ENCODE results near the gene CCDC183. TPM values are rescaled to one million over a fixed set of nuclear protein-coding genes. Genes with fewer than 3 reads are reported as not detected.

Gene CCDC183
- total and polyA plus RNA-seq, 10 of the 15 experiments (the other 5 are each of a cell fraction or from before 2014, with no cell fraction given) = 0.04 to 1.2 (median 0.55) TPM; not detected in 5

GRCh38 chr9:136750526-136750925 is 45.6 kb upstream of the CCDC183 start:
- DNase-seq (ENCODE audit: low read depth, low spot score) (no peak), FAIRE-seq (peak; percentile 52), ATAC-seq (peak; percentile 60)
- ChIA-PET POLR2A (no interaction called here), CTCF (interaction anchor here (0.8 to 1.1 kb wide), 2 partner anchors 9 to 16 kb away, joined by 3 to 7 read pairs; no protein-coding TSS in a partner anchor), SMC1A (ENCODE audit: uncharacterized antibody, unreplicated experiment) (interaction anchor here (1.1 kb wide), 1 partner anchor 15 kb away, joined by 3 read pairs; no protein-coding TSS in a partner anchor), RAD21 (ENCODE audit: unreplicated experiment) (no interaction called here)
- intact Hi-C loops (cut with micrococcal nuclease; ENCODE audit: unreplicated experiment) (no loop called here), in situ Hi-C loops (cut with MboI) (no loop called here)
- H3K27ac ChIP-seq (ENCODE audit: control insufficient read depth, insufficient read depth) = no peak overlapping the region
- H3K36me3 ChIP-seq (ENCODE audit: control insufficient read depth in 2 of 2, insufficient read depth in 2 of 2, low read length in 1 of 2) = no peaks in the 10 kb centered on the region
- H3K9me3 ChIP-seq (replicated peaks; ENCODE audit: control insufficient read depth, insufficient read depth, low read length) = peaks cover 25% of the 10 kb centered on the region
- H3K9ac ChIP-seq (ENCODE audit: control insufficient read depth, insufficient read depth, low read length) = no peak overlapping the region
- peaks cover 0 to 2% of the 10 kb centered on the region in 2 experiments; a peak in 1 of 4 replicates for H3K27me3 ChIP-seq (replicated peaks in 1 of 2; ENCODE audit: control insufficient read depth in 2 of 2, insufficient read depth in 2 of 2, low read length in 1 of 2)
- no peak for TF ChIP-seq NFYA (IDR thresholded peaks at IDR 0.05; ENCODE audit: borderline replicate concordance, low read depth, low read length)
- no peak for TF ChIP-seq JUND (IDR thresholded peaks at IDR 0.05; ENCODE audit: low read depth, low read length)
- peak; percentile 19 to 41; a peak in 1 of 4 replicates for TF ChIP-seq IKZF2 (IDR thresholded peaks at IDR 0.05)
- TF ChIP-seq JUNB (IDR thresholded peaks at IDR 0.05) = peak; percentile 58
- no peak for TF ChIP-seq HDGF (IDR thresholded peaks at IDR 0.05)
- TF ChIP-seq RUNX3 (IDR thresholded peaks at IDR 0.05; ENCODE audit: low read length) = peak; percentile 67
- TF ChIP-seq BCL11A (IDR thresholded peaks at IDR 0.05; ENCODE audit: low read depth, low read length) = 0 out of 2 replicates have a peak, but pooled peaks have one; percentile 20
- TF ChIP-seq, protein P1, sequence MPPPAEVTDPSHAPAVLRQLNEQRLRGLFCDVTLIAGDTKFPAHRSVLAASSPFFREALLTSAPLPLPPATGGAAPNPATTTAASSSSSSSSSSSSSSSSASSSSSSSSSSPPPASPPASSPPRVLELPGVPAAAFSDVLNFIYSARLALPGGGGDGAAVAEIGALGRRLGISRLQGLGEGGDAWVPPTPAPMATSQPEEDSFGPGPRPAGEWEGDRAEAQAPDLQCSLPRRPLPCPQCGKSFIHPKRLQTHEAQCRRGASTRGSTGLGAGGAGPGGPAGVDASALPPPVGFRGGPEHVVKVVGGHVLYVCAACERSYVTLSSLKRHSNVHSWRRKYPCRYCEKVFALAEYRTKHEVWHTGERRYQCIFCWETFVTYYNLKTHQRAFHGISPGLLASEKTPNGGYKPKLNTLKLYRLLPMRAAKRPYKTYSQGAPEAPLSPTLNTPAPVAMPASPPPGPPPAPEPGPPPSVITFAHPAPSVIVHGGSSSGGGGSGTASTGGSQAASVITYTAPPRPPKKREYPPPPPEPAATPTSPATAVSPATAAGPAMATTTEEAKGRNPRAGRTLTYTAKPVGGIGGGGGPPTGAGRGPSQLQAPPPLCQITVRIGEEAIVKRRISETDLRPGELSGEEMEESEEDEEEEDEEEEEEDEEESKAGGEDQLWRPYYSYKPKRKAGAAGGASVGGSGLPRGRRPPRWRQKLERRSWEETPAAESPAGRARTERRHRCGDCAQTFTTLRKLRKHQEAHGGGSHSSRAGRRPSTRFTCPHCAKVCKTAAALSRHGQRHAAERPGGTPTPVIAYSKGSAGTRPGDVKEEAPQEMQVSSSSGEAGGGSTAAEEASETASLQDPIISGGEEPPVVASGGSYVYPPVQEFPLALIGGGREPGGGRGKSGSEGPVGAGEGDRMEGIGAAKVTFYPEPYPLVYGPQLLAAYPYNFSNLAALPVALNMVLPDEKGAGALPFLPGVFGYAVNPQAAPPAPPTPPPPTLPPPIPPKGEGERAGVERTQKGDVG (CRISPR knock-in tag; IDR thresholded peaks at IDR 0.05) = no peak
- TF ChIP-seq RB1 (IDR thresholded peaks at IDR 0.05; ENCODE audit: borderline replicate concordance) = no peak
- TF ChIP-seq IRF4 (IDR thresholded peaks at IDR 0.05; ENCODE audit: low read depth, low read length) = 0 out of 2 replicates have a peak, but pooled peaks have one; percentile 39
- BruUV-seq (replicated peaks) = no TSS peak
- no peak overlapping the region for H3K4me2 ChIP-seq (ENCODE audit: control insufficient read depth, insufficient read depth)
- H3K79me2 ChIP-seq (ENCODE audit: control insufficient read depth, insufficient read depth, low read length) = no peaks in the 10 kb centered on the region
- no peaks in the 10 kb centered on the region for H3K4me1 ChIP-seq (ENCODE audit: control insufficient read depth, insufficient read depth, low read length)
- no peak overlapping the region for H2AFZ ChIP-seq (ENCODE audit: control insufficient read depth, low read depth, low read length)
- WGBS (ENCODE audit: insufficient coverage, insufficient replicate concordance, low lambda C conversion rate, missing lambda C conversion rate) = 0% methylated on average over 2 of the region's 2 CpGs
- no peaks in the 10 kb centered on the region for H4K20me1 ChIP-seq (ENCODE audit: control insufficient read depth, insufficient read depth)
- no peak overlapping the region for H3K4me3 ChIP-seq
